GM10266 (cell line): ENCODE results near the gene ACOT9.

Source experiments
- DNase-seq: peaks from one replicate; pipeline ENCODE4 v3.0.0; 2012; ENCODE audit errors: extremely low spot score
- CTCF ChIP-seq: IDR thresholded peaks from 2 replicates; pipeline ENCODE4 v1.5.1; 2012; ENCODE audit warnings: mild to moderate bottlenecking, low read depth; ENCODE audit not compliant: control insufficient read depth, insufficient read depth; ENCODE audit errors: missing control alignments

Gene ACOT9

DNA sequence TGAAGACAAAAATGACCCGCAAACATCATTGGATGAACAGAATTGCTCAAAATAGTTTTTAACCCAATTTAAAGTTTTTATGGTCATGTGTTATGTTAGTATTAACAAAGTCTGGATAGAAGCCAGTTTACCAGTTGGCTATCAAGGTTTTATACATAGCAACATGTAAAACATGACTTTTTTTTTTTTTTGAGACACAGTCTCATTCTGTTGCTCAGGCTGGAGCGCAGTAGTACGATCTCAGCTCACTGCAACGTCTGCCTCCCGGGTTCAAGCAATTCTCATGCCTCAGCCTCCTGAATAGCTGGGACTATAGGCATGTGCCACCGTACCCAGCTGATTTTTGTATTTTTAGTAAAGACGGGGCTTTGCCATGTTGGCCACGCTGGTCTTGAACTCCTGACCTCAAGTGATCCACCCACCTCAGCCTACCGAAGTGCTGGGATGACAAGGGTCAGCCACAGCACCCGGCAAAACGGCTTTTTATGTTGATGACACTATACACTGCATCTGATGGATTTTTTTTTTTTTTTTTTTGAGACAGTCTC is 43.3 kb upstream of the ACOT9 start:
- DNase-seq, result no peak
- no peak for TF ChIP-seq CTCF

- no peak for DNase-seq
- no peak for TF ChIP-seq CTCF
Observed at GRCh38 chrX:23785580-23785979, 42.5 kb upstream of the ACOT9 start.

- no peak for DNase-seq
- TF ChIP-seq CTCF, result no peak
Observed at GRCh38 chrX:23784470-23785331, 41.6 kb upstream of the ACOT9 start.

DNA sequence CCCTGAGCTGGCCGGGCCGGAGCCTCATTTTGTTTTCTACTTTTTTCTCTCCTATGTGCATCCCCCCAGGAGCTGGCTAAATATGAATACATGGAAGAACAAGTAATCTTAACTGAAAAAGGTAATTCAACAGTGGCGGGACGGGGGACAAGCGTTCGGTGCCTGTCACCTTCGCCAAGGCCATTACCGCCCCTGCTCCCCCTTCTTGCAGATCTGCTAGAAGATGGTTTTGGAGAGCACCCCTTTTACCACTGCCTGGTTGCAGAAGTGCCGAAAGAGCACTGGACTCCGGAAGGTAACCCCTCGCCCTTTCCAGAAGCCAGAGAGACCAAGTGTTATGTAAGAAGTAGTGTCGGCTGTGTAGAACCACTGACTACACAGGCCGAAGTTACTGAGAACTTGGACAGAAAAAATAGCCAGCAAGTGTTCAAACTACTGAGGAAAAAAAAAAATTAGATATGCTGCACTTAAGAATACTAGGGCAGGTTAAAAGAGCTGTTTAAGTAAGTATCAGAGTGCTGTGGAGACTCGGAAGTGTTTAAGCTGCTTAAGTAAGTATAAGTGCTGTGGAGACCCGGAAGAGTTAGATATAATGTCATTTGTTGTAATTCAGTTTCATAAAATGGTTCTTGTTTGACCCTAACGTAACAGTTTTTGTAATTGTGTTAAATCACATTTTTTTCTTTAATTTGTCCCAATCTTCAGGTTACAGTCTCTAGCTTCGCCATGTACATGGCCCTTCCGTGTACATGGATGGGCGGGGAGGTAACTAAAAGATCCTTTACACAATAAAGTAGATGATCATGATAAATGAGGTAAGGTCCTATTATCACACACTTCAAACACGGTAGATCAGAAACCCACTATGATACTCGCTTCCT is 40.8 kb upstream of the ACOT9 start:
- no peak for TF ChIP-seq CTCF
- DNase-seq, result no peak

GRCh38 chrX:23782863-23783588 is 40.0 kb upstream of the ACOT9 start, which contains the start of gene SAT1:
Gene SAT1, plus strand, starts transcription at chrX:23783173. Its CDS starts 179 bp downstream, at chrX:23783352.
- peak; percentile 61 for TF ChIP-seq CTCF
- peak; percentile 82 for DNase-seq

- DNase-seq, result no peak
- no peak for TF ChIP-seq CTCF
Observed at GRCh38 chrX:23782455-23782854, 39.4 kb upstream of the ACOT9 start.
